NCI-H2107 (cell line): ENCODE measurements around the gene RFC3.
"Not testable (repeated sequence)": the region's sequence is repeated elsewhere in the genome, so short reads cannot be mapped to it uniquely, and the experiment has no call there.

Experiments used
- DNase-seq: peaks from one replicate; lab custom pipeline; 2025; lab: John Stamatoyannopoulos, UW

The RFC3 gene, protein sequence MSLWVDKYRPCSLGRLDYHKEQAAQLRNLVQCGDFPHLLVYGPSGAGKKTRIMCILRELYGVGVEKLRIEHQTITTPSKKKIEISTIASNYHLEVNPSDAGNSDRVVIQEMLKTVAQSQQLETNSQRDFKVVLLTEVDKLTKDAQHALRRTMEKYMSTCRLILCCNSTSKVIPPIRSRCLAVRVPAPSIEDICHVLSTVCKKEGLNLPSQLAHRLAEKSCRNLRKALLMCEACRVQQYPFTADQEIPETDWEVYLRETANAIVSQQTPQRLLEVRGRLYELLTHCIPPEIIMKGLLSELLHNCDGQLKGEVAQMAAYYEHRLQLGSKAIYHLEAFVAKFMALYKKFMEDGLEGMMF

DNA sequence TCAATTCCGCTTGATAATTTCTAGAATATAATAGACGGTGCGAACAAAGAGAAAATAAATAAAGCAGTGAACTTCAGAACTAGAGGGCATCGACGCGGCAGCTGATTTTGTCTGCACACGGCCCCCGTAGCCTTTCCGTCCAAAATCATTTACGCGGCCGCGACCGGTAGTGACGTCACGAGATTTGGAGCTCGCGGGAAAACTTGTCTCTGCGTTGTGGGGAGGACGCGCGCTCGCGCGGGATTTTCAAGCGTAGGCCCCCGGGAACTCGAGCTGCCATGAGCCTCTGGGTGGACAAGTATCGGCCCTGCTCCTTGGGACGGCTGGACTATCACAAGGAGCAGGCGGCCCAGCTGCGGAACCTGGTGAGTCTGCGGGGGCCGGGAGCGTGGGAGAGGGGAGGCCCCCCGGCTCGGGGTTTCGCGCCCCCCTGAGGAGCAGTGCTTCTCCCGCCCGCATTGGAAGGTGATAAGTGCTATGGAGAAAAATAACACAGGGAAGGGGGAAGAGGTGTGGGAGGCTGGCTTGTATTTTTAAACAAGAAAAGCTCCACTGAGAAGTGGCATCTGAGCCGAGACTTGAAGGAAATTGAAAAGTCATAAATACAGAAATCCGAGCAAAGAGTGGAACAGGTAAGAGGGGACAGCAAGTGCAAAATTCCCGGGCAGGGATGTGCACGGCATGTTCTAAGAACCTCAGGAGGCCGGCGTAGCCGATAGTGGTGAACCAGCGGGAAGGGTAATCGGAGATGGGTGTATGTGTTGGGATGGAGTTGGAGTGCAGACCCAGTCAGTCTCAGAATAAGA is at the start of gene RFC3:
Gene RFC3, plus strand, starts transcription at position 249 of the 806 bp plus-strand sequence. Its CDS starts 30 bp downstream, at position 279.
- DNase-seq: peak; percentile 83

DNA sequence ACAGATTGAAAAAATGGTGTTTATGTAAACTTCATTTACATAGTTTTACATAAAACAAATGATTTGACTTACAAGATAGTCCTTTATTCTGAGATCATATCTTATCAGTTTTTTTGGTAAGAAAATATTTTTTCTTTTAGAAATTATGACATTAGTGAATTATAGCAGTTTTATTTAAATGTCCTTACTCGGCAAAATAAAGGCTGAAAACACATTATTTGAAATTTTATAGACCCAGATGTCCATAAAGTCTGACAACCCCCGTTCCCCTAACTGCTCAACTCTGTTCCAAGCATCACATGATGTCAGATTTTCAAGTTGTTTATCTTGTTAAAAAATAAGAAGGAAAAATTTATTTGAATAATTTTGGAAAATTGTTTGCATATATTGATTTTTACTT is 46.7 kb upstream of the RFC3 start:
- DNase-seq: no peak

DNA sequence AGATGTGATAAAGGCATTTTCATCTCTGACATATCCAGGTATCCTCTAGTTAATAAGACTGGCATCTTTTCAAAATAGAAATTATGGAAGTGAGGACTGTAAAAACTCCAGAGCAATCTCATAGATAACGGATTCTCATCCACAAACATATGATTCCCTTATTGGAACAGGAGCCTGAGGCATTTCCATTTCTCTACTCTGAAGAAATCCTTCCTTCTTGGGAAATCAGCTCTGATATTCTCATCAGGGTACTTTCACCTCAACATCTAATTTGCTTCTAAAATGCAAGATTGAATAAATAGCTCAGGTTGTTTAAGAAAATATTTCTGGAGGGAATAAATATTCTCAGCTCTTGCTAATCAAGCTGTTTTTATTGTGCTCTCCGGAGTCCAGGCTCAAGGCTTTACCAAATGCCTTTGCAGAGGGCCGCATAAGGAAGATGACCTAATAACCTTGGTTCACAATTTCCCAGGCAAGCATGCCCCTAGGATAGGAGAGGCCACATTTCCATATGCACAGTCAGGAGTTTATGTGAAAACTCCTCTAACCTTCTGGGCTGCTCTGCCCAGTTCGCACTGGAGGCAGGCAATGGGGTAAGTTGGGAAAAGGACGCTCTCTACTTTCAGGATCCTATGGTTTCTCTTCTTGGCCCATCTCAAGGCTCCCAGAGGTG is 44.0 kb upstream of the RFC3 start:
- DNase-seq: no peak

DNA sequence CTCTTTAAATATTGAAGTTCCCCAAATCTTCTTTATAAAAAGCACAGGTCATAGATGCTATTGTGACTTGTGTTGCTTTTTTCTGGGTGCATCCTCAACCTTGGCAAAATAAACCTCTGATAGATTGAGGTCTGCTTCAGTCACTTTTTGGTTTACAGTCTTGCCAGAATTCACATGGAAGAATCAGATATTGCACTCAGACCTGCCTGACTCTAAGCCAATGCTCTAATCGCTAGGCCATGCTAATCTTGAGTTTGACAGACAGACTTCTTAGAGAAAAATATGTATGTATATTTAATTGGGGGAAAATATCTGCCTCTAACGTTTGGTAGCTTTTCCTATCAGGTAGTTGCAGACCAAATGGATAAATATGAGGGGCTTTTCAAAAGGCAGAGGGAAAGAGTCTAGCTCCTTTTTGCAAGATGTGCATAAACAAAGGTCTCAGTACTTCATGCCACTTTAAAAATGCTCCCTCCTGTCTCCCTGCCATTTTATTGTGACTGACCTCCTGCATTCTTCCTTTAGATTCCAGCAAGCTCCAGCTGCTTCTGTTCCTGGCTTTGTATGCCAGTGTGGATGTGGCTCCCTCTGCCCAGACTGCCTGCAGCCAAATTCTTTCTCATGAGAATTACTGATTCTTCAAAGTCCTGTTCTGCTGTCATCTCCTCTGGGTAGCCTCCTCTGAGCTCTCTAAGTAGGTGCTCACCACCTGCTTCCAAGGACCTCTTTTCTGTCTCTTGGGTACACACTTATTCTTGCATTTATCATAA is 42.4 kb upstream of the RFC3 start:
- DNase-seq: no peak

DNA sequence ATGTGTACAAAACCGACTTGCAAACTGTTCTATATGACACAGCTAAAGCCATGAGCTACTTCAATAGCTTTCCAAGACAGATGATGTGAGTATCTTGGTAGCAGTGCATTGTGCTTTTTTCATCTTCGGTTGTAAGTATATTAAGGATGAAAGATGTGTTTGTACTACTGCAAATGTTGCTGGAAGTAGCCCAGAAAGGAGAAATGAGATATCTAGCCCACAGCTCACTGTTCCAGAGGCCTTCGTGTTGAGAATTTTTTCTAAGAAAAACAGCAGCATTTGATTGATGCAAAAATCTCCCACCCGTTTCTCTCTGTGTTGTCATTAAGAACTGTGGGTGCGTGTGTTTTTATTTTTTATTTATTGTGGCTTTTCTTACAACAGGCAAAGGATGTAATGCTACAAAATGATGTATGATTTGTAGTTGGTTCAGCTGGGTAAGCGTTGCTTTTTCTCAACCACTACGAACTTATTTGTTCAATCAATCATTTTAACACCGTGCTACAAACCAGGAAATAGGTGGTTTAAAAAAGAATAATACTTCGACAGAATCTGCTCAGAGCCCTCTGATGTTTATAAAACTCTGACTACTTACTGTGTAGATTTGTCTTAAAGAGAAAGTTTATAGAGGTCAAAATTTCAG is 41.6 kb upstream of the RFC3 start:
- no peak for DNase-seq

DNA sequence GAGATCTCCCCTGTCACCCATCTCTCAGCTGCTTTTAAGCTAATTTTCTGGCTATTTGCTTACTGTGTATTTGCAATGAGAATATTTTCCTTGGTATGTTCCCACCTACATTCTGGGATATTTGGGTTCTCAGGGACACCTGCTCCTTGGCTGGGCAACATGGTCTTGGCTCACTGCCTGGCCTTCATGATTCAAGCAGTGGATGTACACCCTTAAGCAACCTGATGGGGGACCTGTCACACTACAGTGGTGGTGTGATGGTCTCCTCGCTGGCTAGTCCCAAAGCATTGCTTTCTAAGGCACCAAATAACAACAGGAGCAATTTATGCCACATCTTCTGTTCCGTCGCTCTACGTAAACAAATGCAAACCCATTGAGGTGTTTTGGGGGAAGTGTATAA is 35.3 kb upstream of the RFC3 start:
- no peak for DNase-seq

DNA sequence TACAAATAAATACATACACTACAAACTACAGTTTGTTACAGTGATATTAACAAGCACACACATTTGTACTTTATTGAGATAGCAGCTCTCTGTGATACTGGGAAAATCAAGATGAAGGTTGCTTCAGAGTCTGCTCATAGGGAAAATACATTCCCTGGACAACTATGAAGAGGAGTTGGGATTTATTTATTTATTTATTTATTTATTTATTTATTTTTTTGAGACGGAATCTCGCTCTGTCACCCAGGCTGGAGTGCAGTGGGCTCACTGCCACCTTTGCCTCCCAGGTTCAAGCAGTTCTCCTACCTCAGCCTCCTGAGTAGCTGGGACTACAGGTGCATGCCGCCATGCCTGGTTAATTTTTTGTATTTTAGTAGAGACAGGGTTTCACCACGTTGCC is 34.7 kb upstream of the RFC3 start:
- DNase-seq: not testable (repeated sequence)

DNA sequence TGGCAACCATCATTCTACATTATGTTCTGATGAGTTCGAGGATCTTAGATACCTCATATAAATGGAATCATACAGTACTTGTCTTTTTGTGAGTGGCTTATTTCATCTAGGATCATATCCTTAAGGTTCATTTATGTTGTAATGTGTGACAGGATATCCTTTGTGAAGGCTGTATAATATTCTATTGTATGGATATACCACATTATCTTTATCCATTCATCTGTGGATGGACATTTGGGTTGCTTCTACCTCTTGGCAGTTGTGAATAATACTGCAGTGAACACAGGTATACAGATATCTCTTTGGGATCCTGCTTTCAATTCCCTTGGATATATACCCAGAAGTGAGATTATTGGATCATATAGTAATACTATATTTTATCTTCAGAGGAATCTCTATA is 33.2 kb upstream of the RFC3 start:
- no peak for DNase-seq

DNA sequence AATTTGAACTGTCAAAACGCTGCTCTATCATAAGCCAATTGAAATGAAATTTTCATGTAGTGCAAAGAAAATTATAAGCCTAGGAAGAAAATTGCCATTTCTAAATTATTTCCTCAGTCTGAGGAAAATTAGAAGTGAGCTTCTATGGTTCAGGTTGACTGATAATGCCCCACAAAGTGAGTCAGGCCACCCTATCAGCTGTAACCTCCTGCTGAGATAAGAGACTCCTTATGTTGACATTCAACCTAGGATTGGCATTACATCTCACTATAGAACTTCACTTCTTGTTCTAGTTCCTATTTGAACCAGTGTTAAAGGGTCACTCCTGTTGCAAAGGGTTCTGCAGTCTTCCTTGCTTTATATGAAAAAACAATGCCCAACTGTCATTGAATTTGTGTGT is 32.6 kb upstream of the RFC3 start:
- DNase-seq: no peak

DNA sequence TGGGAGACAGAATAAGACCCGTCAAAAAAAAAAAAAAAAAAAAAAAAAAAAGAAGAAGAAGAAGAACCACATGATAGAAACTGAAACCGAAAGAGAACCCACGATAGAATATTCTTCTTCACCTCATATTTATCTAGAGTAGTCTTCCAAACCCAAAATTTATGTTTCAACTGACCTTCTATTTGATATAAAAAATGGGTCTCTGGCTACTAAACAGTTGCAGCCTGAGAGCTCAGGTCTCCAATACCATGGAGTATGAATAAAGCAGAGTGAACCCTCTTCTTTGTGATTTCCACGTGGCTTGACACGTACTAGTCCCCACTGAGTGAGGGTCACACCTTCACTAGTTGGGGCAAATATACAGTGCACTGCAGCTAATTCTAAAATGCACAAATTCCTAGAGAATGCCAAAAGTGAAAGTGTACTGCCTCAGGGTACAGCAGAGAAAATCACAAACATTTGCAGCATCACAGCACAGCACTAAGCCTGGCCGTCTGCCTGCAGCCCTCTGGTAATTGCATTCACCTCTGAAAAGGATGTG is 30.8 kb upstream of the RFC3 start:
- DNase-seq: no peak

DNA sequence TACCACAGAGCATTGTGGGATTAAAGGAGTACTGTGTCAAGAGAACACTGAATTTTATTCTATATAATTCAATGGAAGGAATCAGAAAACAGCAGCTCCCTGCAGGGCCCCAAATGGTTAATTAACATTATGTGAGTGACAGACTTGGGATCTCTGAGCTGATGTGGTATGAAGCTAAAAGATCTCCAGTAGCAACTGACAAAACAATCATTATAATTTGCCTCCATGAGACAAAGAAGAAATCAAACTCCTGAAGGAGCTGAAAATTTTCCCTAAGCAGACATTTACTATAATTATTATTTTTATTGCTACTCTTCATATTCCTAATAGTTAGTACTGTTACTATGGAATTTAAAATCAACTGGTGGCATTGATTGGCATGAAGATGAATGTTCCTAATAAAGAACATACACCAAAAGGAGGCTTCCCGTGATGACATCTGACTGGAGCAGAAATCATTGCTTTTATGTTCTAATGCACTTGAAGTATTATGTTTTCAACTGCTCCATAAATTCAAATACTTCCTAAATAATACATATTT is 28.8 kb upstream of the RFC3 start:
- DNase-seq: no peak

DNA sequence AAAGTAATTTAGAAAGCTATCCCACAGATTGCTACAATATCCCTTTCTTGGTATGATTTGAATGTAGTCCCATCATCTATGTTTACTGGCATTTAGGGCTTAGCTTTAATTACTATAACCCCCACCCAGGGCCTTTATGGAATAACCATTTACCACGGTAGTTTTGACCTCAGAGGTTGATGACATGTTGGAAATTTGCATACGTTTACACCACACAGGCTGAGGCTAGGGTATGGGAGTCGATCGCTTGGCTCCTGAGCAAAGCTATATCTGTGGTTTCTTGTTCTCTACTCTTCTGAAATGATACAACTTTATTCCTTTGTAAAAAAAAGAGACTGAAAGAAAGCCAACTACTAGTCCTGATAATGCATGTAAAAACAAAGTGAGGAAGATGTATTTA is 28.2 kb upstream of the RFC3 start:
- no peak for DNase-seq

DNA sequence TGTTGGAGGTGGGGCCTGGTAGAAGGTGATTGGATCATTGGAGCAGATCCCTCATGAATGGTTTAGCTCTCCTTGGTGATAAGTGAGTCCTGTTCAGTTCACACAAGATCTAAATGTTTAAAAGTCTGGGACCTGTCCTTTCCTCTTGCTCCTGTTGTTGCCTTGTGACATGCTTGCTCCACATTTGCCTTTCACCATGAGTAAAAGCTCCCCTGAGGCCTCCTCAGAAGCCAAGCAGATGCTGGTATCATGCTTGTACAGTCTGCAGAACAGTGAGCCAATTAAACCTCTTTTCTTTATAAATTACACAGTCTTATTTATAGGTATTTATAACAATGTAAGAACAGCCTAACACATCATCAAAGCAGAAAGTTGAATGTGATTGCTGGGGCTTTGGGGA is 24.2 kb upstream of the RFC3 start:
- no peak for DNase-seq

DNA sequence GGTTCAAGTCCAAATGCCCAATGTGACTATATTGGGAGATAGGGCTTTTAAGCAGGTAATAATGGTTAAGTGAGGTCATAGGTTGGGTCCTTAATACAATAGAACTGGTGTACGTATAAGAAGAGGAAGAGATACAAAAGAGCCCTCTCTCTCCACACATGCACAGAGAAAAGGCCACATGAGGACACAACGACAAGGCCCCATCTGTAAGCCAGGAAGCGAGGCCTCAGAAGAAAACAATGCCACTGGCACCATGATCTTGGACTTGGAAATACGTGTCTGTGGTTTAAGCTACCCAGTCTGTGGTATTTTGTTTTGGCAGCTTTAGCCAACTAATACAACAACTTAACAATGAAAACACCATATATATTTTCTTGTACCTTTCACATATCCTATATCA is 23.4 kb upstream of the RFC3 start:
- no peak for DNase-seq

DNA sequence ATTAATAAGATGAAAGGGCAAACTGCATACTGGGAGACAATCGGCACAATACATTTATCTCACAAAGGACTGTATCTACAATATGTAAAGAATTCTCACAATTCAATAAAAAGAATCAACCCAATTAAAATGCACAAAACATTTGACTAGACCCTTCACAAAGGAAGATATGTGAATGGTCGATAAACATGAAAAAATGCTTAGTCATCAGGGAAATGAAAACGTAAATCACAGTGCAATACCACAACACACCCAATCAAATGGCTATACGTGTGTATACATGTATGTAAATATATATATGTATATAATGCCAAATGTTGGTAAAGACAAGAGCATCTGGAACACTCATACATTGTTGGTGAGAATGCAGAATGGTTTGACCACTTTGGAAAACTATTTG is 21.9 kb upstream of the RFC3 start:
- no peak for DNase-seq

DNA sequence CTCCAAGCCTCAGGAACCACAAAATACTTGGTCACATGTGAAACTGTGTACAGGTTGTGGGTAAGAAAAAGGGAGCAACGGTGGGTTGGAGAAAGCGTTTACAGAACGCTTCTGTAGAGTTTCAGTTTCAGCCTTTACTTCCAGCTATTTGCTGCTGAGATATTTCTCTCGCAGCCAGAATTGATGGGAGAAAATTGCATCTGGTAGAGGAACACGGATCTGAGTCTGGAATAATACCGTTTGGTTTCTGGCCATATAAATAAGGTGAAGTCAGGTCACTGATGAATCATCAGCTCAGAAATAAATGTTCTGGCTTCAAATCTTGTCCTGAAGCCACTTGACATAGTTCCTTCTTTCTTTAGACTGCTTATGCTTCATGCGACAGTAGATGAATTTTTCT is 20.3 kb upstream of the RFC3 start:
- no peak for DNase-seq

DNA sequence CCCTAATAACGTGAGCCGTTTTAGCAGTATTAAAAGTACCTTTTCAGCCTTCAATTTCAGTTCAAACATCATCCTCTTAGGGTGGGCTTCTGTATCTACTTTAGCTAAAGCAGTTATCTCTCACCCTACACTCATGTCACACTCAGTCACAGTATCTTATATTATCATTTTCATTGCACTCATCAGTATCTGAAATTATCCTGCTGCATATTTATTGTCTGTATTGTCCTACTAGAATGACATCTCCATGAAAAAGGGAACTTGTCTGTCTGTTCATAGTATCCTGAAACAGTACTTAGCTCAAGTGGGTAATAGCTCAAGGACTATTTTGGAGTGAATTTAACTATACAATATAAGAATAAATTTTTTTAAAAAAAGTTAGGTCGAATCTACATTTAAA is 19.9 kb upstream of the RFC3 start:
- no peak for DNase-seq

DNA sequence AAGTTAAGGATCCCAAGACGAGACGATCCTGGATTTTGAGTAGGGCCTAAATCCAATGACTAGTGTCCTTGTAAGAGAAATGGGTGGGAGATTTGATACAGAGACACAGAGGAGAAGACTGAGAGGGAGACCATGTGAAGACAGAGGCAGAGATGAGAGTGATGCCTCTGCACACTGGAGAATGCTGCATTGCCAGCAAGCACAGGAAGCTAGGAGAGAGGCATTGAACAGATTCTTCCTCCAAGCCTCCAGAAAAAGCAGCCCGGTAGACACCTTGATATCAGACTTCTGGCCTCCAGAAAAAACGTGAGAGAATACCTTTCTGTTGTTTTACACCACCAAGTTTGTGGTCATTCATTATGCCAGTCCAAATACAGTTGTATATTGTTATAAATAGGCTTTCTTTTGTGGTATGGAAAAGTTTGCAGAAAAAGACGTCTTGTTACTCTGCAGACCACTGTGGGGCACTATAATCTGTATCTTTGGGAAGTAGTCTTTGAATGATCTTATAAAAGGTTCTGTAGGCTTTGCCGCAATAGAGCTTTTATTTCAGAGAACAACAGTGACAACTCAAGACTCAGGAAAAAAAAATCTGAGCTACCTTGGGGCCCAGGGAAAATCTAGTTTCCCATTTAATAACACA is 17.9 kb upstream of the RFC3 start:
- DNase-seq: no peak

DNA sequence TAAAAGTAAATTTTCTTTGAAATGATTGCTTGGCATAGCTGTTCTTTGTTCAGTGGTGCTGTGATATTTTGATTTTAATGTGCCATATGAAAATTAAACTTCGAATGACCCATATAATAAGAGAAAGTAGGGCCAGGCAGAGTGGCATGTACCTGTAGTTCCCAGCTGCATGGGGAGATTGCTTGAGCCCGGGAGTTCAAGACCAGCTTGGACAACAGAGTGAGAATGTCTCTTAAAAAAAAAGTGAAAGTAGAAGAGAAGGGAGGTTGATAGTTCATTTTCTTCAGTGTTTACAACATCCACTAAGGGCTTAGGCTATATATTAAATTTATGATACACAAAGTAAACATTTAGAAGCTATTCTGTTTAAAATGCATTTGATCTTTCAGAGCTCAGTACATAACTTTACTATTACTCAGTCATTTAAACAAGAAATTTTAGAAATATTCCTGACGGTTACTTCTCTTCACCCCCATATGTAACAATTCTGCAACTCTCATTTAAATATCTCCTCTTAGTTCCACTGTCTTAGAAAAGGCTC is 17.2 kb upstream of the RFC3 start:
- DNase-seq: no peak
